ENCODE results near the gene TASOR2. TPM values are rescaled to one million over a fixed set of nuclear protein-coding genes. Genes with fewer than 3 reads are reported as not detected.

TASOR2 gene
- 100 to 1,000 TPM in 2 of 5 donors, 10 to 100 TPM in 3; 14.5 to 362 (median 88.4) TPM for total RNA-seq
- polyA plus RNA-seq, result 1 to 10 TPM; 6.0 to 8.2 (median 6.0) TPM
- long read RNA-seq, donor 1, partial matches to known transcripts, result 5 of 6 reads
- long read RNA-seq, donor 1, other reads (novel, unspliced or antisense), result 0 of 6 reads
- long read RNA-seq, donor 2, partial matches to known transcripts, result 60 of 60 reads
- long read RNA-seq, donor 2, other reads (novel, unspliced or antisense), result 0 of 60 reads
- long read RNA-seq, donor 3, partial matches to known transcripts, result 5 of 29 reads
- long read RNA-seq, donor 3, other reads (novel, unspliced or antisense), result 24 of 29 reads
- long read RNA-seq, donor 4, result 0 reads
- long read RNA-seq, donor 5, partial matches to known transcripts, result 182 of 234 reads
- long read RNA-seq, donor 5, other reads (novel, unspliced or antisense), result 50 of 234 reads
- long read RNA-seq, donor 6, partial matches to known transcripts, result 627 of 715 reads
- long read RNA-seq, donor 6, other reads (novel, unspliced or antisense), result 88 of 715 reads
- long read RNA-seq, donor 7, partial matches to known transcripts, result 0 of 2 reads
- long read RNA-seq, donor 7, other reads (novel, unspliced or antisense), result 0 of 2 reads
- long read RNA-seq, donor 8, partial matches to known transcripts, result 0 of 1 reads
- long read RNA-seq, donor 8, other reads (novel, unspliced or antisense), result 0 of 1 reads
- long read RNA-seq, donor 9, partial matches to known transcripts, result 379 of 420 reads
- long read RNA-seq, donor 9, other reads (novel, unspliced or antisense), result 37 of 420 reads
- long read RNA-seq, donor 10, result 0 reads

- peak; percentile 98 to 99 for DNase-seq
- Histone ChIP-seq H3K4me3 (peak within 1 kb of the TSS; percentile 95 to 99 (median 98)), H3K36me3 (no peaks in the 10 kb centered on the region), H3K9me3 (no peaks in the 10 kb centered on the region), H3K27me3 (no peaks in the 10 kb centered on the region), H3K27ac (peak within 1 kb of the TSS; percentile 86 to 95 (median 93)), H3K4me1 (peaks cover 5 to 41% (median 22%) of the 10 kb centered on the region in 4 donors)
- intact Hi-C loops (cut with DNase I; ENCODE audit: low total_unique reads), result no loop called here
- 0 to 3% (median 1%) methylated on average over 32 to 54 of the region's 54 CpGs for WGBS, 5 donors
- peak; percentile 54 to 94 (median 69) for TF ChIP-seq POLR2AphosphoS5 (IDR thresholded peaks at IDR 0.05)
- no peak for TF ChIP-seq POLR2A (IDR thresholded peaks at IDR 0.05)
Measured at GRCh38 chr10:5684318-5684970, at the start of gene TASOR2. TSS of gene TASOR2 (plus strand) at chr10:5684838. CDS start at chr10:5720643, 35,805 bp downstream.

- intact Hi-C loops (cut with DNase I; ENCODE audit: low total_unique reads), result no loop called here
- Histone ChIP-seq H3K9me3 (no peaks in the 10 kb centered on the region), H3K4me3 (no peak overlapping the region), H3K27ac (no peak overlapping the region), H3K36me3 (peaks cover 12 to 24% (median 17%) of the 10 kb centered on the region in 4 donors), H3K27me3 (no peaks in the 10 kb centered on the region), H3K4me1 (peaks cover 19 to 39% (median 28%) of the 10 kb centered on the region in 4 donors)
- DNase-seq, result peak in 1 of 2 donors; percentile 41
- 74 to 82% (median 80%) methylated on average over 7 of the region's 7 CpGs for WGBS, 5 donors
- no peak for TF ChIP-seq POLR2A (IDR thresholded peaks at IDR 0.05)
- TF ChIP-seq CTCF (IDR thresholded peaks at IDR 0.05), result no peak
- TF ChIP-seq EP300 (IDR thresholded peaks at IDR 0.05), result no peak
- no peak for TF ChIP-seq POLR2AphosphoS5 (IDR thresholded peaks at IDR 0.05)
Measured at GRCh38 chr10:5634918-5635317, 49.7 kb upstream of the TASOR2 start.

- no peaks in the 10 kb centered on the region for H3K9me3 ChIP-seq
- H3K4me3 ChIP-seq, result no peak overlapping the region
- H3K27ac ChIP-seq, result no peak overlapping the region
- no peaks in the 10 kb centered on the region for H3K27me3 ChIP-seq
- H3K36me3 ChIP-seq, result peaks cover 31 to 52% (median 43%) of the 10 kb centered on the region in 4 donors
- TF ChIP-seq CTCF (IDR thresholded peaks at IDR 0.05) (no peak), EP300 (IDR thresholded peaks at IDR 0.05) (no peak), POLR2A (IDR thresholded peaks at IDR 0.05) (no peak), POLR2AphosphoS5 (IDR thresholded peaks at IDR 0.05) (no peak)
- intact Hi-C loops (cut with DNase I; ENCODE audit: low total_unique reads), result no loop called here
- peaks cover 0 to 6% (median 3%) of the 10 kb centered on the region in 4 donors for H3K4me1 ChIP-seq
- no peak for DNase-seq
- WGBS, 5 donors, result 88 to 97% (median 95%) methylated on average over 10 of the region's 10 CpGs
Measured at GRCh38 chr10:5638494-5638893, 46.1 kb upstream of the TASOR2 start.

- WGBS, 5 donors, result 92 to 97% (median 96%) methylated on average over 16 to 17 of the region's 17 CpGs
- no peak for TF ChIP-seq POLR2A (IDR thresholded peaks at IDR 0.05)
- no peak for TF ChIP-seq CTCF (IDR thresholded peaks at IDR 0.05)
- no peak for TF ChIP-seq EP300 (IDR thresholded peaks at IDR 0.05)
- H3K27ac ChIP-seq, result no peak overlapping the region
- no peaks in the 10 kb centered on the region for H3K9me3 ChIP-seq
- no peak for DNase-seq
- peaks cover 0 to under 1% (median 0%) of the 10 kb centered on the region in 4 donors for H3K4me1 ChIP-seq
- peaks cover 31 to 57% (median 48%) of the 10 kb centered on the region in 4 donors for H3K36me3 ChIP-seq
- H3K4me3 ChIP-seq, result no peak overlapping the region
- H3K27me3 ChIP-seq, result no peaks in the 10 kb centered on the region
- intact Hi-C loops (cut with DNase I; ENCODE audit: low total_unique reads), result no loop called here
Measured at GRCh38 chr10:5639066-5639465, 45.6 kb upstream of the TASOR2 start.

Measured in stomach (tissue), 19 donors.